ENCODE results near the gene NR4A1.
A peak's percentile ranks its signal among the peaks of the same experiment; 100 is the strongest.

DNA sequence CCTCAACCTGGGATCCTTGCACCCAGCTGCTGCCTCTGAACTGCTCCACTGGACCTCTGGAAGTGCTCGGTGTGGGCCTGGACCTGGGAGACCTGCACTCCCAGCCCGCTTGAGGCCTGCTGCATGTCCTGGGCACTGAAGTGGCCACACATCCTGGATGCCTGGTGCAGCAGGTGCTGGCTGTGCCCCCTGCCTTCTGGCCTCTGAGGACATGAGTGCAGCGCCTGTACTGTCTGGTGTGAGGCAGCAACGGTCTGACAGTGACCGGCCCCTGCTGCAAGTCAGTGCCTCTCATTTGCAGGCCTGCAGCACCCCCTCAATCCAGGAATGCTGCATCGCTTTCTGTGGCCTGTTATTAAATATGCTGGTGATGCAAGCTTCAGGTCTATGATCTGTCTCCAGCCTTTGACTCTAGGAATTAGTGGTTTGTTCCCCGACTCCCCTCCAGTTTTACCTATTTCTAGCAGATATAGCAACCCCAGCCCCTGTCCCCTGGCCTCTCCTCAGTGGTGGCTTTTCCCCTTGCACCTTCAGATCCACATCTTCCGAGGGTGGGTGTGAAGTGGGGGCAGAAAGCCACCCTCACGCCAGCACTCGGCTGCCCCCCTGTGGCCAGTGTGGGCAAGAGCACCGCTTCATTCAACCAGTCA is 31.9 kb downstream of the NR4A1 start:
- TF ChIP-seq CTCF (IDR thresholded peaks at IDR 0.05) (peak; percentile 96 to 98 (median 96)), POLR2A (IDR thresholded peaks at IDR 0.05) (no peak)
